Fibroblast of skin of left quadriceps (primary cell): ENCODE measurements around the gene LYPD8.

ENCODE experiments used
- DNase-seq, 2 experiments: peaks; one replicate each; pipeline ENCODE4 v3.0.0-alpha.2; 2013; ENCODE audit warnings: low read depth in 2 of 2

The LYPD8 gene

GRCh38 chr1:248697907-248698306 lies 57.7 kb downstream of the LYPD8 start:
- no peak for DNase-seq

GRCh38 chr1:248696774-248697173 lies 58.8 kb downstream of the LYPD8 start:
- DNase-seq: no peak

GRCh38 chr1:248696261-248696660 lies 59.3 kb downstream of the LYPD8 start:
- DNase-seq: no peak

- no peak for DNase-seq
These were observed 60.0 kb downstream of the LYPD8 start for GRCh38 chr1:248695451-248696132.

- no peak for DNase-seq
These were observed 63.9 kb downstream of the LYPD8 start for GRCh38 chr1:248691567-248692155.
